ENCODE measurements around the gene ITGB2.

The ITGB2 gene

DNA sequence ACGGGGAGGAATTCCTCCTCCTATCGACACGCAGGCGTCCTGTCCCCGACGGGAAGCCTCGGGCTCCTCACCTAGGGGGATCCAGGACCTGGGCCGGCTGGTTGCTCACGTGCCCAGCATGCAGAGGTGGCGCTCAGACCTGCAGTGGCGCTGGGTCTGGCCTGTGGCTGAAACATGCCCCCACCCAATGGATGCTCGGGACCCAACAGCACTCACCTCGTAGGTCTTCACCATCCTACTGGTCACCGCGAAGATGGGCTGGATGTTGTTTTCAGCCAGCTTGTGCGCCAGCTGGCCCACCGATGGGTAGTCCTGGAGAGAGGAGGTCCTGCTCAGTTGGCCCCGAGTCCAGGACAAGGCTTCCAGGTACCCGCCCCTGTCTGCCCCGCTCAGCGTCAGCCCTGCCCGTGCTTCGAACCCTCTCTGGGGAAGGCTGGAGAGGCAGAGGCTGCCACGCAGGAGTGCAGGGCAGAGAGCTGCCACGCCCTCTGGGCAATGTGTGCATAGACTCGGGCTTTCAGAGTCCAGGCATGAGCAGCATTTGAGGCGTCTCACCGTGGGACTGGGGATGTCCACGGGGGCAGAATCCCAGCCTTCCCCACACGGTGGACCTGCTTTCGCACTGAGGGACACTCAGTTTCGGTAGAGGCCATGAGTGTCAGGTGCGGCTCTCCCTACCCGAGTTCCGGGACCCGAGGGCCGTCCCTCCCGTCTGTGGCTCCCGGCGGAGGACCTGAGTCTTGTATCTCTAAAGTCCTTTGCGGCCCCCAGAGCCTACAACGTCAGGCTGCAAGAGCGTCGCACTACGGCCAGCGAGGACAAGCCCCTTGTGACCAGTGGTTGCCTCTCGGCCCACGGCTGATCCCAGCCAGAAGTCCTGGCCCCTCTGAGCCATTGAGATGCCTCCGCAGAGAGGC lies 21.6 kb downstream of the ITGB2 start:
- no peak for DNase-seq (ENCODE audit: low spot score)
- Mint-ChIP-seq H3K4me1 (ENCODE audit: low read depth) (peaks cover 7% of the 10 kb centered on the region), H3K27me3 (ENCODE audit: low read depth) (no peaks in the 10 kb centered on the region), H3K27ac (no peak overlapping the region), H3K9me3 (no peaks in the 10 kb centered on the region), H3K36me3 (ENCODE audit: low read depth) (peaks cover 50% of the 10 kb centered on the region), H3K4me3 (no peak overlapping the region)

DNA sequence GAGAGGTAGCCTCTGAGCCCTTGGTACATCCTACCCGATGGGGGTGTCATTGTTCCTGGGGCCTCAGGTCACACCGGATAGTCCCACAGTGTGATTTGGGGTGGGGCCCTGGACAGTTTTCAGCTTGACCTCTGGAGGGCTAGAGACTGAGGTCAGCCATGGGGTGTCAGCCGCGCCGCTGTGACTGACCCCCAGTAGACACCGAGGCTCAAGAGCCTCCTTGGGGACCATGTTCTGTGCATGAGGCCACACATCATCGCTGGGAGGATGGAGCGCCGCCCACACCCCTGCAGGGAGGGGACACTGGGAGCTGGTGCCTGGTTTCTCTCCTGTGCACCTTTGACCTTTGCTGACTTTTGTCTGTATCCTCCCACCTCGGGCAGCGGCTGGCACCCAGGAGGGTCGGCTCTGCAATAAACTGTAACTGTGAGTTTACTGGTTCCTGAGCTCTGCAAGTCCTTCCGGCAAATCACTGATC lies 22.6 kb downstream of the ITGB2 start:
- Mint-ChIP-seq H3K36me3 (ENCODE audit: low read depth) (peaks cover 46% of the 10 kb centered on the region), H3K4me1 (ENCODE audit: low read depth) (peaks cover 11% of the 10 kb centered on the region), H3K9me3 (no peaks in the 10 kb centered on the region), H3K4me3 (no peak overlapping the region), H3K27me3 (ENCODE audit: low read depth) (no peaks in the 10 kb centered on the region), H3K27ac (no peak overlapping the region)
- no peak for DNase-seq (ENCODE audit: low spot score)

DNA sequence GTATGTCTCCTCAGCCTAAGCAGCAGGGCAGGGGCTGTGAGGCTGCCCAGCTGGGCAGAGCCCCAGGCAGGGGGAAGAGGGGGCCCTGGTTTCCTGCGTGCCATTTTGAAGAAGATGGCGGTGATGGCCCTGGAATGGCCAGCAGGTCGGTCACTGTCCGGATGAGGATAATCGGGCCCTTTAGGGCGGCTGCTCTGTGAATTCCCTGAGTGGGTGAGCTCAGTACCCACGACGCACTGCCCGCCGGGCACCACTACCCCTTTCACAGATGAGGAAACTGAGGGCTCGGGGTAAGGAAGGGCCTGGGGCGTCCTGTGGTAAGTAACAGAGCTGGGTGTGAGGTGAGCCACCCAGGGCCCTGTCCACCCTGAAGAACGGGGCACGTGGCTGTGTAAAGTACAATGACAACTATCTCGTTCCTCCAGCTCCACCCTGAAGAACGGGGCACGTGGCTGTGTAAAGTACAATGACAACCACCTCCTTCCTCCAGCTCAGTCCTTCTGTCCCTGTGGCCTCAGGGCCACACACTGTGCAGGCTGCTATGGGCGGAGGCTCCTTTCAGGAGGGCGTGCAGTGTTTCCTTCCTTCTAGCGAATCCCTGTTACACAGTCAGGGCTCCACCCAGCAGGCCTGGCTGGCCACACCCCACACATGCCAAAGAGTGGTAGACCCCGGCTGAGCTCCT lies 23.2 kb downstream of the ITGB2 start:
- Mint-ChIP-seq H3K9me3 (no peaks in the 10 kb centered on the region), H3K36me3 (ENCODE audit: low read depth) (peaks cover 43% of the 10 kb centered on the region), H3K4me3 (no peak overlapping the region), H3K4me1 (ENCODE audit: low read depth) (peaks cover 11% of the 10 kb centered on the region), H3K27ac (no peak overlapping the region), H3K27me3 (ENCODE audit: low read depth) (no peaks in the 10 kb centered on the region)
- DNase-seq (ENCODE audit: low spot score) = no peak

DNA sequence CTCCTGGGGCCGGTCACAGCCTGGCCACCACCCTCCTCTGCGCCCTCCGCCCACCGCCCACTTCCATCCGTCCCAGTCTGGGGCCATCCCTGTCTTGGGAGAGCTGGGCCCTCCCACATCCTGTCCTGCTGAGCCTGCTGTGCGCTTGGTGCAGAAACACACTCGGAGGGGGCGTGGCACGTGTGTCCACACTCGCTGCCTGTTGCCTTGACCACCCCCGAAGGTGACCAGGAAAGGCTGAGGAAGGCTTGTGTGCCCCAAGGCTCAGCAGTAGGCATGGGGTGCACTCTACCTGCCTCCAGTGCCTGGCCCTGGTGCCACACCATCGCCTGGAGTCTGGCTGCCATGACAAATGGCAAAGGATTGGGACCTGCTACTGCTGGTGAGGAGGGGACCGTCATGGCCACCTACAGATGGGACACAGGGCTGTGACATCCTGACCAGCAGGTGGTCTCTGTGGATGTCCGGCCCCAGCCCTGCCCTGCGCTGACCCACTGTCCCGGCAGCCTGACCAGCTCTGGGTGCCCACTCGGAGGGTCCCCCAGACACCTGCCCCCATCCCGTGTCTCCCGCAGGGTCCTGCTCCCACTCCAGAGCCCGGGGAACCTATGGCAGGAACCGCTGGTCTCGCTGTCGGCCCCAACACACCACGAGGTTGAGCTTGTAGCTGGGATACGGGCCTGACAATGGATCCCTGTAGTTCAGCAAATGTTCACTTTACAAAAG lies 24.0 kb downstream of the ITGB2 start:
- no peak overlapping the region for H3K4me3 Mint-ChIP-seq
- no peak for DNase-seq (ENCODE audit: low spot score)
- peaks cover 36% of the 10 kb centered on the region for H3K36me3 Mint-ChIP-seq (ENCODE audit: low read depth)
- no peaks in the 10 kb centered on the region for H3K27me3 Mint-ChIP-seq (ENCODE audit: low read depth)
- peaks cover 11% of the 10 kb centered on the region for H3K4me1 Mint-ChIP-seq (ENCODE audit: low read depth)
- H3K27ac Mint-ChIP-seq = no peak overlapping the region
- no peaks in the 10 kb centered on the region for H3K9me3 Mint-ChIP-seq

DNA sequence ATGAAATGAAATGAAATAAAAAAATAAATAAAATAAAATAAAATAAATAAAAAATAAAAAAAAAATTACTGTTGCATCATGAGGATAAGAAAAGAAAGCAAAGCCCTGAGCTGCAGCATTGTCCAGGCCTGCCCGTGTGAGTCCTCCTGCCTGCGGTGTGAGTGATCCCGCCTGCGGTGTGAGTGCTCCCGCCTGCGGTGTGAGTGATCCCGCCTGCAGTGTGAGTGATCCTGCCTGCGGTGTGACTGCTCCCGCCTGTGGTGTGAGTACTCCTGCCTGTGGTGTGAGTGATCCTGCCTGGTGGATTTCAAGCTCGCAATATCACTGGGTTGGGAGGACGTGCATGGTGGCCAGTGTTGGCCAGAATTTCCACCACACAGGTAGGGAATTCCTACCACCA lies 24.8 kb downstream of the ITGB2 start:
- Mint-ChIP-seq H3K4me1 (ENCODE audit: low read depth) (peaks cover 11% of the 10 kb centered on the region), H3K9me3 (no peaks in the 10 kb centered on the region), H3K4me3 (no peak overlapping the region), H3K27ac (no peak overlapping the region), H3K36me3 (ENCODE audit: low read depth) (peaks cover 32% of the 10 kb centered on the region), H3K27me3 (ENCODE audit: low read depth) (no peaks in the 10 kb centered on the region)
- DNase-seq (ENCODE audit: low spot score) = no peak

DNA sequence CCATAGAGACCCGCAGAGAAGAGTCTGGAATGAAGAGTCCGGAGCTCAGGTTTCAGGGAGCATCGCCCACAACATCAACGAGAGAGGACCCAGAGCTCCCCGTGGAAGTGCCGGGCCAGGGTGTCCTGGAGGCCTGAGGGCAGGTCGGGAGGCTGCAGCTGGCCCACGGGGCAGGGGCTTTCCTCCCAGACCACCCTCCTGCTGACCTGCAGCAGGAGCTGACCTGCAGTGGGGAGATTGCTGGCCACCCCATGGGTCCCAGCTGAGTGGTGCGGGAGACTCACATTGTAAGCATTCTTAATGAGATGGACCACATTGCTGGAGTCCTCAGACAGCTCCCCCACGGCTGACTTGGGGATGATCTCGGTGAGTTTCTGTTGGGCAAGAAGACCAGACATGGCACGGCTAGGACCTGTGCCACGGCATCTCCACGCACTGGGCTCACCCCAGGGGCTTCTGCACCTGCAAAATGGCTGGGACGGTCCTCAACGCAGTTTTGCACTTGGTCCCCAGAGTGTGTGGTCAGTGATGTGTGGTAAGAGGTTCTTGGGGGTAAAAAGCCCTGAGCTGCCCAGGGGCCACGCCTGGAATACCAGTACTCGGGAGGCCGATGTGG lies 25.9 kb downstream of the ITGB2 start:
- no peaks in the 10 kb centered on the region for H3K27me3 Mint-ChIP-seq (ENCODE audit: low read depth)
- H3K27ac Mint-ChIP-seq = no peak overlapping the region
- DNase-seq (ENCODE audit: low spot score) = no peak
- peaks cover 31% of the 10 kb centered on the region for H3K36me3 Mint-ChIP-seq (ENCODE audit: low read depth)
- no peak overlapping the region for H3K4me3 Mint-ChIP-seq
- H3K9me3 Mint-ChIP-seq = no peaks in the 10 kb centered on the region
- H3K4me1 Mint-ChIP-seq (ENCODE audit: low read depth) = peaks cover 11% of the 10 kb centered on the region

DNA sequence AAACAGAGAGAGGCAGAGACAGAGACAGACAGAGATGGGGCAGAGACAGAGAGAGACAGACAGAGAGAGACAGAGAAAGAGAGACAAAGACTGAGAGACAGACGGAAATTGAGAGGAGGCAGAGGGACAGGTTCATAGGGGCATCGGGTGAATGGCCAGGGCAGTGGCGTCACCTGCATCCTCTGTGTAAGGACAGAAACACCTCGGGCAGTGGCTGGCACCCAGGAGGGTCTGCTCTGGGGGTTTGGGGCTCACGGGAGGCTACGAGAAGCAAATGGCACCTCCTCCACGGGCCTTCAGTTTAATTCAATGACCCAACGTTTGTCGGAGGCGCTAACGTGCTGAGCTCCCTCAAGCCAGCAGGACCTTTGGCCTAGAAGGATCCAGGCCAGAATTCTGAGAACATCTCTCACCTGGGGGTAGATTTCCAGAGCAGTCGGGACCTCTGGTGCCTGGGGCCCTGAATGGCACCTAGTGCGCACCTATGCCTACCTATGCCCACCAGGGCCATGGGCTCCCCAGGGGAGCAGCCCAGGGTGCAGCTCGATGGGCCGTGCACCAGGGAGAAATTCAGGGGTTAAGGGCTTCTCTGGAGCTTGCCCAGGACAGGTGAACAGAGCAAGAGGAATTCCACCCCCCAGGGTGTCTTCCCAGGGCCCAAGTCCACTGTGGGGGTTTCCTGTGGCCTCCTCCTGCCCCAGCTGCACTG lies 26.6 kb downstream of the ITGB2 start:
- no peak for DNase-seq (ENCODE audit: low spot score)
- Mint-ChIP-seq H3K9me3 (no peaks in the 10 kb centered on the region), H3K4me1 (ENCODE audit: low read depth) (peaks cover 11% of the 10 kb centered on the region), H3K4me3 (no peak overlapping the region), H3K36me3 (ENCODE audit: low read depth) (peaks cover 32% of the 10 kb centered on the region), H3K27ac (peak overlapping the region; percentile 86), H3K27me3 (ENCODE audit: low read depth) (no peaks in the 10 kb centered on the region)

DNA sequence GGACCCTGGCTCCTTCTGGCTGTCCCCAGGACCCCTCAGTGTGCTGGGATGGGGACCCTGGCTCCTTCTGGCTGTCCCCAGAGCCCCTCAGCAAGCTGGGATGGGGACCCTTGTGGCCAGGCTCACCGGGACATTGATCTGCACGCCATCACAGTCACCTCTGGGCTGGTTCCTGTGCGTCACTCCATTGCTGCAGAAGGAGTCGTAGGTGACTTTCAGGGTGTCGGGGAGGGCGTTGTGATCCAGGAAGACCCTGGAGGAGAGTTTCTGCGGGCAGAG lies 27.5 kb downstream of the ITGB2 start:
- Mint-ChIP-seq H3K36me3 (ENCODE audit: low read depth) (peaks cover 27% of the 10 kb centered on the region), H3K4me3 (no peak overlapping the region), H3K9me3 (no peaks in the 10 kb centered on the region), H3K27ac (no peak overlapping the region), H3K4me1 (ENCODE audit: low read depth) (peaks cover 7% of the 10 kb centered on the region), H3K27me3 (ENCODE audit: low read depth) (no peaks in the 10 kb centered on the region)
- DNase-seq (ENCODE audit: low spot score) = no peak

DNA sequence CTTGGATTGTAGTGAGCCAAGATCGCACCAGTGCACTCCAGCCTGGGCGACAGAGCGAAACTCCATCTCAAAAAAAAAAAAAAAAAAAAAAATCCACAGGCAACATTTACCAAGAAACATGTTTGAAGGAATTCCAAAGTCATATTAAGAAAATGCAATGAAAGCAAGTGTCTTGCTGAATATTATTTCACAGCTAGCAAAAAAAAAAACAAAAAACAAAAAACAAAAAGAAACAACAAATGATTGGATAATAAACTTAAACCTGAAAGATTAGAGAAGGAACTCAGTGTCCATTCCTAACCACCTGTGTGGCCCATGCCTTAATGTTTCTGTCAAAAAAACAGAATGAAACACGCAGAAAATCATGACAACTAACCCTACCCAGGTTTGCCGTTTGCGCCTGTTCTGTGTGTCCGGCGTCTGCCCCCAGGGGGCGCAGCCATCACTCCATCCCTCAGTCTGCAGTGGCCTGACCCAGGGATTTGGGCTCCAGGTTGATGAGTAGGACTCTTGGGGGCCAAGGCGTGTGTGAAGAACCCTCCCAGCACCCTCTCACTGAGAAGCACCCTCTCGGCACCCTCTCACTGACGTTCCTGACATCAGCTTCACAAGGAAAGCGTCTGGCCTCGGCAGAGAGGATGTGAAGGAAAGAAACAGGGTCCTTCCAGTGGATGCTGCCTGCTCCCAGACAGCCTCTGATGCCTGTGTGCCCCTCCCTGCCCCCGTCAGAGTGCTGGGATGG lies 28.0 kb downstream of the ITGB2 start:
- H3K27ac Mint-ChIP-seq = peak overlapping the region; percentile 41
- H3K9me3 Mint-ChIP-seq = no peaks in the 10 kb centered on the region
- no peaks in the 10 kb centered on the region for H3K27me3 Mint-ChIP-seq (ENCODE audit: low read depth)
- peak; percentile 59 for DNase-seq (ENCODE audit: low spot score)
- H3K4me1 Mint-ChIP-seq (ENCODE audit: low read depth) = peaks cover 6% of the 10 kb centered on the region
- H3K4me3 Mint-ChIP-seq = no peak overlapping the region
- peaks cover 27% of the 10 kb centered on the region for H3K36me3 Mint-ChIP-seq (ENCODE audit: low read depth)

DNA sequence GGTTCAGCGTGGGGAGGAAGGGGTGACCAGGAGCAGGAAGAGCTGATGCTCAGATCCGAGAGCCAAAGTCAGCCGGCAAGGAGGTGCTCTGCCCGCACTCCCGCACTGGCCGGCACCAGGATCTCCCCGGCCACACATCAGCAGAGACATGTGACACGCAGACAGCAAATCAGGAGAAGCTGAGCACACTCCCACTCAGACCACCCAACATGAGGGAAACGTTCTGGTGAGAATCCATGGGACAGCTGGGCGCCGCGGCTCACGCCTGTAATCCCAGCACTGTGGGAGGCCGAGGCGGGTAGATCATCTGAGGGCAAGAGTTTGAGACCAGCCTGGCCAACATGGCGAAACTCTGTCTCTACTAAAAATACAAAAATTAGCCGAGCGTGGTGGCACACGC lies 28.6 kb downstream of the ITGB2 start:
- H3K27me3 Mint-ChIP-seq (ENCODE audit: low read depth) = no peaks in the 10 kb centered on the region
- H3K4me3 Mint-ChIP-seq = no peak overlapping the region
- H3K27ac Mint-ChIP-seq = no peak overlapping the region
- peaks cover 29% of the 10 kb centered on the region for H3K36me3 Mint-ChIP-seq (ENCODE audit: low read depth)
- peaks cover 4% of the 10 kb centered on the region for H3K4me1 Mint-ChIP-seq (ENCODE audit: low read depth)
- DNase-seq (ENCODE audit: low spot score) = no peak
- no peaks in the 10 kb centered on the region for H3K9me3 Mint-ChIP-seq

DNA sequence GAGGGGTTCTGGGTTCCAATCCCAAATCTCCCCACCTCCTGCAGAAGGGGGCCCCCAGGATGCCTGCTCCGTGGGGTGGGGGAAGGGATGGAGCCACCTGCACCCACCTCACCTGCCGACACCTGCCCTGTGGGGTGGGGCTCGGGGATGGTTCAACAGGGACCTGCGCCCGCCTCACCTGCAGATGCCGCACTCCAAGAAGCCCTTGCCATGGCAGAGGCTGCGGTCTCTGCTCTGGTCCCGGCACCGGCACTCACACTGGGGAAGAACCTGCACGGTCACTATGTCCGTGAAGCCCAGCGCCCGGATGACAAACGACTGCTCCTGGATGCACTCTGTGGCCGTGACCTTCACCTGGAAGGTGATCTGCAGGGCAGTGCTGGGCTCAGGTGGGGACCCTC lies 29.1 kb downstream of the ITGB2 start:
- no peak overlapping the region for H3K27ac Mint-ChIP-seq
- no peaks in the 10 kb centered on the region for H3K27me3 Mint-ChIP-seq (ENCODE audit: low read depth)
- H3K9me3 Mint-ChIP-seq = no peaks in the 10 kb centered on the region
- H3K36me3 Mint-ChIP-seq (ENCODE audit: low read depth) = peaks cover 33% of the 10 kb centered on the region
- H3K4me1 Mint-ChIP-seq (ENCODE audit: low read depth) = peaks cover 4% of the 10 kb centered on the region
- DNase-seq (ENCODE audit: low spot score) = no peak
- H3K4me3 Mint-ChIP-seq = no peak overlapping the region

DNA sequence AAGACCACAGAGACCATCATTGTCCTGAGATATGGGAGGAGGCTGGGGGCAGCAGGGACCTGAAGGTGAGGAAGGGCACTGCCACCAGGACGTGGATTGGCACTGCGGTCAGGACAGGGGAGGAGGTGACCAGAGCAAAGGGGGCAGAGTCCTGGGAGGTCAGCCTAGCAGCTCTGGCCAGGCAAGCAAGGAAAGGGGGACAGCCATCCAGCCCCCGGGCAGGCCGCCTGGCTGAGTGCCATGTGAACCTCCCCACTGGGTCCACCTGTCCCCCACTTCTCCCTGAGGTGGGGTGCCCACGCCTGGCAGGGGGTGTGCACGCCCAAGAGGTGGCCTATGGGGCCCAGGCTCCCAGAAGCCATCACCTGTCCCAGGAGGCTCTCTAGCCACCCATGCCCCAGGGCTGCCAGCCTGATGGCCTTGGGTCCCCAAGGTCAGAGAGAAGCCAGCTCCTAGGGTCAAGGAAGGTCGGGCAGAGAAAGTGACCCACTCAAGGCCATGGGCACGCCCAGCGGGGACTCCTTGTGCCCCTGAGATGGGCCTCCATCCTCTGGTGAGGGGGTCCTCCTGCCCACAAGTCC lies 29.6 kb downstream of the ITGB2 start:
- Mint-ChIP-seq H3K27me3 (ENCODE audit: low read depth) (no peaks in the 10 kb centered on the region), H3K27ac (no peak overlapping the region), H3K4me3 (no peak overlapping the region), H3K9me3 (no peaks in the 10 kb centered on the region), H3K4me1 (ENCODE audit: low read depth) (peaks cover 4% of the 10 kb centered on the region), H3K36me3 (ENCODE audit: low read depth) (peaks cover 34% of the 10 kb centered on the region)
- no peak for DNase-seq (ENCODE audit: low spot score)
